Measurements from ENCODE around the gene A1BG.
"Not testable (repeated sequence)": the region's sequence is repeated elsewhere in the genome, so short reads cannot be mapped to it uniquely, and the experiment has no call there.

A1BG gene

GRCh38 chr19:58385891-58386575 lies 32.7 kb upstream of the A1BG start:
- no peak for DNase-seq (ENCODE audit: low read depth in 2 of 2)

GRCh38 chr19:58385313-58385890 lies 32.1 kb upstream of the A1BG start:
- no peak for DNase-seq (ENCODE audit: low read depth in 2 of 2)

GRCh38 chr19:58382997-58383603 lies 29.8 kb upstream of the A1BG start:
- no peak for DNase-seq (ENCODE audit: low read depth in 2 of 2)

GRCh38 chr19:58381460-58382212 lies 28.3 kb upstream of the A1BG start:
- DNase-seq (ENCODE audit: low read depth in 2 of 2), result no peak

GRCh38 chr19:58380662-58381459 lies 27.6 kb upstream of the A1BG start, which contains the start of gene ZNF837:
Gene ZNF837 (minus strand): TSS chr19:58381030. CDS start chr19:58369332, 11,698 bp downstream.
- DNase-seq (ENCODE audit: low read depth in 2 of 2), result peak; percentile 98

GRCh38 chr19:58380037-58380661 lies 26.9 kb upstream of the A1BG start:
- no peak for DNase-seq (ENCODE audit: low read depth in 2 of 2)

GRCh38 chr19:58379246-58379645 lies 26.0 kb upstream of the A1BG start:
- DNase-seq (ENCODE audit: low read depth in 2 of 2), result no peak

- not testable (repeated sequence) for DNase-seq (ENCODE audit: low read depth in 2 of 2)
These were observed 23.4 kb upstream of the A1BG start for GRCh38 chr19:58376724-58377123.

- DNase-seq (ENCODE audit: low read depth in 2 of 2), result no peak
These were observed 20.9 kb upstream of the A1BG start for GRCh38 chr19:58374200-58374599.

- DNase-seq (ENCODE audit: low read depth in 2 of 2), result no peak
These were observed 19.2 kb upstream of the A1BG start for GRCh38 chr19:58372311-58373133.

- DNase-seq (ENCODE audit: low read depth in 2 of 2), result no peak
These were observed 15.5 kb upstream of the A1BG start for GRCh38 chr19:58368561-58369360.

- no peak for DNase-seq (ENCODE audit: low read depth in 2 of 2)
These were observed 14.6 kb upstream of the A1BG start for GRCh38 chr19:58367698-58368454.

GRCh38 chr19:58366585-58367430 lies 13.5 kb upstream of the A1BG start:
- no peak for DNase-seq (ENCODE audit: low read depth in 2 of 2)

- no peak for DNase-seq (ENCODE audit: low read depth in 2 of 2)
These were observed 10.9 kb upstream of the A1BG start for GRCh38 chr19:58364146-58364545.

GRCh38 chr19:58362272-58362994 lies 9.1 kb upstream of the A1BG start, which contains the start of gene ZNF497:
Gene ZNF497 (minus strand): TSS chr19:58362751. CDS start chr19:58357635, 5,116 bp downstream.
- peak; percentile 91 to 96 for DNase-seq (ENCODE audit: low read depth in 2 of 2)

GRCh38 chr19:58361900-58362271 lies 8.6 kb upstream of the A1BG start:
- peak in 1 of 2 donors; percentile 52 for DNase-seq (ENCODE audit: low read depth in 2 of 2)
